Gastrocnemius medialis (tissue), 4 donors: ENCODE results near the gene GNG3.

Source experiments
- POLR2A ChIP-seq, 2 donors: fragments of 450-650 bp; IDR thresholded peaks; one replicate each; pipeline ENCODE4 v1.6.1; 2017; ENCODE audit warnings: antibody characterized with exemption in 2 of 2, mild to moderate bottlenecking in 2 of 2, moderate library complexity in 2 of 2
- TF ChIP-seq, protein P1 (sequence below), 5 experiments: fragments of 450-650 bp in 3 of 5; fragments of 200-600 bp in 2 of 5; sonication (generic) in 2 of 5; IDR thresholded peaks in 4 of 5; conservative IDR thresholded peaks in 1 of 5; 1 replicate in 4 of 5; 2 replicates in 1 of 5; pipeline ENCODE4 v1.5.1; 2016 to 2019; ENCODE audit warnings: antibody characterized with exemption in 5 of 5, mild to moderate bottlenecking in 3 of 5, moderate library complexity in 3 of 5

DNA sequence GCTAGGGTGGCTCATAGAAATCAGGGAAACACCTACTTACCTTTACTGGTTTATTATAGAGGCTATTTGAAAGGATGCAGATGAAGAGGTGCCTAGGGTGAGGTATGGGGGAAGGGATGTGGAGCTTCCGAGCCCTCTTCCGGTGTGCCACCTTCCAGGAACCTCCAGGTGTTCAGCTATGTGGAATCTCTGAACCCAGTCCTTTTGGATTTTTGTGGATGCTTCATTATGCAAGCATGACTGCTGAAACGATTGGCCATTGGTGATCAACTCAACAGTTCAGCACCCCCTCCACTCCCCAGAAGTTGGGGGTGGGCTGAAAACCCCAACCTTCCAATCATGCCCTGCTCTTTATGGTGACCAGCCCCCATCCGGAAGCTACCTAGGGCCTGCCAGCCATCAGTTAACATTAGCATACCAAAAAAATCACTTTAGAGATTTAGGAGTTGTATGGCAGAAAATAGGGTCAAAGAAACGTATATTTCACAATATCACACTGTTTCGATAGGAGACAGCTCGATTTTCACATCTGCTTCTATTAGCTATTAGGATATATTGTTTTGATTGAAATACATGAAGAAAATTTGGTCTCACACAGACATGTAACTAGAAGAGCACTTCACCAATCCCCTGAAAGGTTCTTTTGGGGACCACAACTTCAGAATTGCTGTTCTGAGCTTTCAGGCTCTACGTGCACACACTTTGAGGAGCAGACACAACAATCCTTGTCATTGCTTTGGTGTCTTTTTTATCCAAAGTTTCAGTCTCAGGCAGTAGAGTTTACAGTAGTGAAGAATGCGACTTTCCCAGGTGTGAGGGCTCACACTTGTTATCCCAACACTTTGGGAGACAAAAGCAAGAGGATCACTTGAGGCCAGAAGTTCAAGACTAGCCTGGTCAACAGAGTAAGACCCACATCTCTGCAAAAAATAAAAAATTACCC lies 50.6 kb downstream of the GNG3 start:
- TF ChIP-seq, protein P1, sequence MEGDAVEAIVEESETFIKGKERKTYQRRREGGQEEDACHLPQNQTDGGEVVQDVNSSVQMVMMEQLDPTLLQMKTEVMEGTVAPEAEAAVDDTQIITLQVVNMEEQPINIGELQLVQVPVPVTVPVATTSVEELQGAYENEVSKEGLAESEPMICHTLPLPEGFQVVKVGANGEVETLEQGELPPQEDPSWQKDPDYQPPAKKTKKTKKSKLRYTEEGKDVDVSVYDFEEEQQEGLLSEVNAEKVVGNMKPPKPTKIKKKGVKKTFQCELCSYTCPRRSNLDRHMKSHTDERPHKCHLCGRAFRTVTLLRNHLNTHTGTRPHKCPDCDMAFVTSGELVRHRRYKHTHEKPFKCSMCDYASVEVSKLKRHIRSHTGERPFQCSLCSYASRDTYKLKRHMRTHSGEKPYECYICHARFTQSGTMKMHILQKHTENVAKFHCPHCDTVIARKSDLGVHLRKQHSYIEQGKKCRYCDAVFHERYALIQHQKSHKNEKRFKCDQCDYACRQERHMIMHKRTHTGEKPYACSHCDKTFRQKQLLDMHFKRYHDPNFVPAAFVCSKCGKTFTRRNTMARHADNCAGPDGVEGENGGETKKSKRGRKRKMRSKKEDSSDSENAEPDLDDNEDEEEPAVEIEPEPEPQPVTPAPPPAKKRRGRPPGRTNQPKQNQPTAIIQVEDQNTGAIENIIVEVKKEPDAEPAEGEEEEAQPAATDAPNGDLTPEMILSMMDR (IDR thresholded peaks at IDR 0.05 in 4 of 5, conservative IDR thresholded peaks at IDR 0.05 in 1 of 5), result no peak
- no peak for TF ChIP-seq POLR2A (IDR thresholded peaks at IDR 0.05)
